Ishikawa (cell line): Measurements from ENCODE around the gene IFNG-AS1.
A peak's percentile ranks its signal among the peaks of the same experiment; 100 is the strongest.

ENCODE experiments used
- CEBPB ChIP-seq: IDR thresholded peaks from 2 replicates; pipeline ENCODE4 v1.6.1; 2012
- CREB1 ChIP-seq: IDR thresholded peaks from 2 replicates; pipeline ENCODE4 v1.6.1; 2012; ENCODE audit warnings: low read depth
- EGR1 ChIP-seq: IDR thresholded peaks from 2 replicates; pipeline ENCODE4 v1.6.1; 2012
- EP300 ChIP-seq: IDR thresholded peaks from 2 replicates; pipeline ENCODE4 v1.6.1; 2012; ENCODE audit warnings: borderline replicate concordance
- FOXM1 ChIP-seq: IDR thresholded peaks from 2 replicates; pipeline ENCODE4 v1.6.1; 2012; ENCODE audit warnings: low read depth, borderline replicate concordance
- MAX ChIP-seq: IDR thresholded peaks from 2 replicates; pipeline ENCODE4 v1.6.1; 2012
- NFIC ChIP-seq: IDR thresholded peaks from 2 replicates; pipeline ENCODE4 v1.6.1; 2012
- RAD21 ChIP-seq: IDR thresholded peaks from 2 replicates; pipeline ENCODE4 v1.6.1; 2012; ENCODE audit warnings: low read depth
- REST ChIP-seq: IDR thresholded peaks from 2 replicates; pipeline ENCODE4 v1.6.1; 2012; ENCODE audit warnings: low read depth, mild to moderate bottlenecking
- TAF1 ChIP-seq: IDR thresholded peaks from 2 replicates; pipeline ENCODE4 v1.6.1; 2012; ENCODE audit warnings: low read depth, mild to moderate bottlenecking
- TCF12 ChIP-seq: IDR thresholded peaks from 2 replicates; pipeline ENCODE4 v1.6.1; 2012; ENCODE audit warnings: low read depth
- TEAD4 ChIP-seq: IDR thresholded peaks from 2 replicates; pipeline ENCODE4 v1.6.1; 2012
- YY1 ChIP-seq: IDR thresholded peaks from 2 replicates; pipeline ENCODE4 v1.6.1; 2012; ENCODE audit warnings: low read depth
- ZBTB7A ChIP-seq: IDR thresholded peaks from 2 replicates; pipeline ENCODE4 v1.6.1; 2012; ENCODE audit warnings: low read depth
- TF ChIP-seq, protein P1 (sequence below): IDR thresholded peaks from 2 replicates; pipeline ENCODE4 v1.6.1; 2012

Gene IFNG-AS1

DNA sequence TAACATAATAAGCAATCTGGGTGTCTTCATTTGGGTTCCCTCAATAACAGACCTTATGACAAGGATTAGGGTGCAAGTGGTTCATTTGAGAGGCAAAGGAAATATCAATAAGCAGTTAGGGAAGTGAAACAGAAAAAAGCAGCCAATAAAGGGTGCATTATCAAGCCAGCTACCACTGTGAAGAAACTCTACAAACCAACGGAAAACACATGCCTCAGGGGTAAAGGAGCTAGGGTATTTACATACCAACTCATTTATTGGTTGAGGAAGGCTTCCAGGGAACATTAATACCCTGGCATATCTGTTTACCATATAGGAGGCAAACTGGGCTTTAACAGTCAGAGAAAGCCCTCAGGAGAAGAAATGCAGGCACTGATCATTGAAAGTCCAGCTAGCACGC, 22.7 kb upstream of the IFNG-AS1 start:
- TF ChIP-seq NFIC (no peak), RAD21 (no peak), MAX (no peak), EGR1 (no peak), CEBPB (no peak), TAF1 (no peak), YY1 (no peak), CREB1 (no peak), TCF12 (no peak), EP300 (no peak), REST (no peak), ZBTB7A (no peak), FOXM1 (no peak), TEAD4 (no peak)
- TF ChIP-seq, protein P1, sequence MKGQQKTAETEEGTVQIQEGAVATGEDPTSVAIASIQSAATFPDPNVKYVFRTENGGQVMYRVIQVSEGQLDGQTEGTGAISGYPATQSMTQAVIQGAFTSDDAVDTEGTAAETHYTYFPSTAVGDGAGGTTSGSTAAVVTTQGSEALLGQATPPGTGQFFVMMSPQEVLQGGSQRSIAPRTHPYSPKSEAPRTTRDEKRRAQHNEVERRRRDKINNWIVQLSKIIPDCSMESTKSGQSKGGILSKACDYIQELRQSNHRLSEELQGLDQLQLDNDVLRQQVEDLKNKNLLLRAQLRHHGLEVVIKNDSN, result no peak

- TF ChIP-seq RAD21, result no peak
- TF ChIP-seq CREB1, result no peak
- no peak for TF ChIP-seq EGR1
- TF ChIP-seq TCF12, result no peak
- TF ChIP-seq TAF1, result no peak
- TF ChIP-seq TEAD4, result no peak
- no peak for TF ChIP-seq MAX
- TF ChIP-seq EP300, result no peak
- no peak for TF ChIP-seq NFIC
- TF ChIP-seq YY1, result no peak
- TF ChIP-seq, protein P1, result no peak
- TF ChIP-seq ZBTB7A, result no peak
- TF ChIP-seq CEBPB, result no peak
- no peak for TF ChIP-seq REST
Observed at GRCh38 chr12:67968321-67968720, 20.9 kb upstream of the IFNG-AS1 start.

GRCh38 chr12:67968725-67969124, 20.5 kb upstream of the IFNG-AS1 start:
- TF ChIP-seq TEAD4 (no peak), ZBTB7A (no peak), CREB1 (no peak), TCF12 (no peak)

DNA sequence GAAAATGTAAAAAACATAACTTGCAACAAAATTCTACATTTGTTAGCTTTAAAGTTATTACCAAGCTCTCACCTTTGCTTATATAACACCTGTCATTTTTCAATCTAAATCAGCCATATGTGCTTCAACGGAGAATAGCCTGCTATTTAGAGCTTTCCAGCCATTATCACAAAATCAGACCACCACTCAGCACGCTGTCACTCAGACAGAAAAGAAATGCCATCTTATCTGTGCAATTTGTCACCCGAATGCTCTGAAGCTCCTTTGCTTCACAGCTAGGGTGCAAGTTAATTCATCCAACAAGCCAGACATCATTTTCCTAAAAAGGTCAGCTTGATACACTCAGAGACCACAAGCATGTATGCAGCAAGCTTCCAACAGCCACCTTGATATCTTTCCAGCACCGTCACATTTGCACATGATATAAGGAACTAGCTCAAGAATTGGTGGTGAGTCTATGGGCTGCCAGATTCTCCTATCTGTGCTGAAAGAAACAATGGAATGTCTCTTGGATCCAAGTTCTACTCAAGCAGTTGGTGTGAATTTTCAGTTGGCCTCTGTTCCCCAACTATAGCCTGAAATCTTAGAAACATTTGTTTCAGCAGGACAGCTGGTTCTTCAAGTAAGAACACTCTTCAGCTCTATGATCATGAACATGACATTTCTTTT, 20.0 kb upstream of the IFNG-AS1 start:
- no peak for TF ChIP-seq NFIC
- no peak for TF ChIP-seq EGR1
- TF ChIP-seq TCF12, result no peak
- no peak for TF ChIP-seq MAX
- TF ChIP-seq FOXM1, result no peak
- no peak for TF ChIP-seq TAF1
- TF ChIP-seq TEAD4, result no peak
- no peak for TF ChIP-seq CEBPB
- TF ChIP-seq CREB1, result no peak
- TF ChIP-seq RAD21, result no peak
- no peak for TF ChIP-seq ZBTB7A

- no peak for TF ChIP-seq TAF1
- peak; percentile 40 for TF ChIP-seq RAD21
- no peak for TF ChIP-seq CEBPB
Observed at GRCh38 chr12:67977668-67978067, 11.6 kb upstream of the IFNG-AS1 start.

DNA sequence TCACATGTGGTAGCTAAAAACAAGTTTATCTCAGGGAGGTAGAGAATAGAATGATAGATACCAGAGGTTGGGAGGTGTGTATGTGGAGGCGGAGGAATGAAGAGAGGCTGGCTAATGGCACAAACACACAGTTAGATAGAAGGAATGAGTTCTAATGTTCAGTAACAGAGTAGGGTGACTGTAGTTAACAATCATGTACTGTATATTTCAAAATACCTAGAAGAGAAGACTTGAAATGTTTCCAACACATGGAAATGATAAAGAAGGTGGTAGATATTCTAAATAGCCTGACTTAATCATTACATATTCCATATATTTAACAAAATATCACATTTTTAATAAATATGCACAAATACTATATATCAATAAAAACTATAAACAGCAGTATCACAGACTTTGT, 8.9 kb upstream of the IFNG-AS1 start:
- no peak for TF ChIP-seq EP300
- no peak for TF ChIP-seq EGR1
- no peak for TF ChIP-seq CREB1
